ENCODE data around the gene SCAF1. TPM values are rescaled to one million over a fixed set of nuclear protein-coding genes. Genes with fewer than 3 reads are reported as not detected.

Gene SCAF1, protein sequence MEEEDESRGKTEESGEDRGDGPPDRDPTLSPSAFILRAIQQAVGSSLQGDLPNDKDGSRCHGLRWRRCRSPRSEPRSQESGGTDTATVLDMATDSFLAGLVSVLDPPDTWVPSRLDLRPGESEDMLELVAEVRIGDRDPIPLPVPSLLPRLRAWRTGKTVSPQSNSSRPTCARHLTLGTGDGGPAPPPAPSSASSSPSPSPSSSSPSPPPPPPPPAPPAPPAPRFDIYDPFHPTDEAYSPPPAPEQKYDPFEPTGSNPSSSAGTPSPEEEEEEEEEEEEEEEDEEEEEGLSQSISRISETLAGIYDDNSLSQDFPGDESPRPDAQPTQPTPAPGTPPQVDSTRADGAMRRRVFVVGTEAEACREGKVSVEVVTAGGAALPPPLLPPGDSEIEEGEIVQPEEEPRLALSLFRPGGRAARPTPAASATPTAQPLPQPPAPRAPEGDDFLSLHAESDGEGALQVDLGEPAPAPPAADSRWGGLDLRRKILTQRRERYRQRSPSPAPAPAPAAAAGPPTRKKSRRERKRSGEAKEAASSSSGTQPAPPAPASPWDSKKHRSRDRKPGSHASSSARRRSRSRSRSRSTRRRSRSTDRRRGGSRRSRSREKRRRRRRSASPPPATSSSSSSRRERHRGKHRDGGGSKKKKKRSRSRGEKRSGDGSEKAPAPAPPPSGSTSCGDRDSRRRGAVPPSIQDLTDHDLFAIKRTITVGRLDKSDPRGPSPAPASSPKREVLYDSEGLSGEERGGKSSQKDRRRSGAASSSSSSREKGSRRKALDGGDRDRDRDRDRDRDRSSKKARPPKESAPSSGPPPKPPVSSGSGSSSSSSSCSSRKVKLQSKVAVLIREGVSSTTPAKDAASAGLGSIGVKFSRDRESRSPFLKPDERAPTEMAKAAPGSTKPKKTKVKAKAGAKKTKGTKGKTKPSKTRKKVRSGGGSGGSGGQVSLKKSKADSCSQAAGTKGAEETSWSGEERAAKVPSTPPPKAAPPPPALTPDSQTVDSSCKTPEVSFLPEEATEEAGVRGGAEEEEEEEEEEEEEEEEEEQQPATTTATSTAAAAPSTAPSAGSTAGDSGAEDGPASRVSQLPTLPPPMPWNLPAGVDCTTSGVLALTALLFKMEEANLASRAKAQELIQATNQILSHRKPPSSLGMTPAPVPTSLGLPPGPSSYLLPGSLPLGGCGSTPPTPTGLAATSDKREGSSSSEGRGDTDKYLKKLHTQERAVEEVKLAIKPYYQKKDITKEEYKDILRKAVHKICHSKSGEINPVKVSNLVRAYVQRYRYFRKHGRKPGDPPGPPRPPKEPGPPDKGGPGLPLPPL
- 6.2 and 8.2 TPM in 2 replicates for total RNA-seq (2014; rRNA removed; shearing (Covaris generic))
- polyA plus RNA-seq (2015; cell fraction: cytosol; rRNA removed) = 34.1 and 47.7 TPM in 2 replicates
- 20.9 and 32.9 TPM in 2 replicates for polyA plus RNA-seq (2015; cell fraction: nucleus; rRNA removed)

DNA sequence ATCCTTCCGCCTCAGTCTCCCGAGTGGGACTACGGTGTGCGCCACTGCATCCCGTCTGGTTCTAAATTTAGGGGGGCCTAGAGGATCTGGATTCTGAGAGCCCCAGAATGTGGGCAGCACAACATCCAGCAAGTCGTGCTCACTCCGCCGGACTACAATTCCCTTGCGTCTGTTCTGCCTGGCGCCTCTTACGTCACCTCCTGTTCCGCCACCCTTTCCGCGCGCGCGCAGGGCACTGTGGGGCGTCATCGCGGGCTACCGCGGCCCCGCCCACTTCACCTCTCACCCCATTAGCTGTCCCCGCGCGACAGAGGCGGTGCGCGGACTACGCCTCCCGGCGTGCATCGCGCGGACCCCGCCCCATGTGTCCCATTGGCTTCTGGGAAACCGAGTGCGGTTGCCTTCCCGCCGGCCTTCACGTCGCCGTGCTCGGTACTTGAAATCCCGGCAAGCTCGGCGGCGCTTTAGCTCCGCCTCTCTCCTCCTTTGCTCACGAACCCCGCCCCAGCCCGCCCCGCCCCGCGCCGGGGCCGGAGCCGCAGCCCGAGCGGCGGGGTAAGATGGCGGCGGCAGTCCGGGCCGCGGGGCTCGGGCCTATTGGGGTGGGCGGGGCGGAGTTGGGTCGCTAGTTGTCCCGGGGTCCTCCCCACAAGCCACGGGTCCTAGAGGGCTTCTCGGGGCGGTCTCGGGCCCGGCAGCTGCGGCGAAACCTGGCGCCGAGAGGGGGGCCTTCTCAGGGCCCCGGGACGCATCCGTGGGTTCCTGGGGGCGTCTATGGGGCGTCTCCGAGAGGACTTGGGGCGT is at the start of gene SCAF1:
SCAF1 (plus strand) TSS at position 522 of the 804 bp plus-strand sequence. CDS start 2,818 bp downstream, outside the sequence.
- in situ Hi-C loops (cut with HindIII; ENCODE audit: low pct_unique_long_range_greater_than_20kb, low sequenced_read_pairs) = no loop called here
- DNase-seq (ENCODE audit: low read depth, low spot score) = peak; percentile 98

GRCh38 chr19:49592486-49593232 is 49.4 kb upstream of the SCAF1 start:
- in situ Hi-C loops (cut with HindIII; ENCODE audit: low pct_unique_long_range_greater_than_20kb, low sequenced_read_pairs) = no loop called here
- peak; percentile 9 for DNase-seq (ENCODE audit: low read depth, low spot score)

- in situ Hi-C loops (cut with HindIII; ENCODE audit: low pct_unique_long_range_greater_than_20kb, low sequenced_read_pairs) = no loop called here
- DNase-seq (ENCODE audit: low read depth, low spot score) = peak; percentile 94
Observed at GRCh38 chr19:49593233-49594113, 48.5 kb upstream of the SCAF1 start.

- in situ Hi-C loops (cut with HindIII; ENCODE audit: low pct_unique_long_range_greater_than_20kb, low sequenced_read_pairs) = no loop called here
- no peak for DNase-seq (ENCODE audit: low read depth, low spot score)
Observed at GRCh38 chr19:49594157-49594992, 47.6 kb upstream of the SCAF1 start.

GRCh38 chr19:49594993-49595818 is 46.8 kb upstream of the SCAF1 start:
- in situ Hi-C loops (cut with HindIII; ENCODE audit: low pct_unique_long_range_greater_than_20kb, low sequenced_read_pairs) = no loop called here
- DNase-seq (ENCODE audit: low read depth, low spot score) = no peak

DNA sequence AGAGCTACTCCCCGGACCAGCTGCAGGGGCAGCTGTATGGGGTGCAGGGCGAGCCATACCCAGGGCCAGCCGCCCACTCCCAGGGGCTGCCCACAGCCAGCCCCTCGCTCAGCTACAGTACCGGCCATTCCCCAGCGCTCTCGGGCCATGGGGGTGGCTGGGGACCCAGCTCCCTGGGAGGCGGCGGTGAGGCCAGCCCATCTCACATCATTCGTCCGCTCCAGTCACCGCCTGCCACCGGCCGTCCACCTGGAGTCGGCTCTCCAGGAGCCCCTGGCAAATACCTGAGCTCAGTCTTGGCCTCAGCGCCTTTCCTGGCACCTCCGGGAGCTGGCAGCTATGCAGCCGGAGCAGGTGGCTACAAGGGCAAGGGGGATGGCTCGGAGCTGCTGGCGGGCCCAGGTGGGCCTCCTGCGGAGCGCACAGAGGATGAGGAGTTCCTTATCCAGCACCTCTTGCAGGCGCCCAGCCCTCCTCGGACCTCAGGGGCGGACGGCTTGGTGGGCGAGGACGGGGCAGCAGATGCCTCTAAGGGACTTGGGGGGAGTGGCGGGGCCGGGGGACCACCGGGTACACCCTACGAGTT is 46.1 kb upstream of the SCAF1 start:
- no peak for DNase-seq (ENCODE audit: low read depth, low spot score)
- in situ Hi-C loops (cut with HindIII; ENCODE audit: low pct_unique_long_range_greater_than_20kb, low sequenced_read_pairs) = no loop called here

DNA sequence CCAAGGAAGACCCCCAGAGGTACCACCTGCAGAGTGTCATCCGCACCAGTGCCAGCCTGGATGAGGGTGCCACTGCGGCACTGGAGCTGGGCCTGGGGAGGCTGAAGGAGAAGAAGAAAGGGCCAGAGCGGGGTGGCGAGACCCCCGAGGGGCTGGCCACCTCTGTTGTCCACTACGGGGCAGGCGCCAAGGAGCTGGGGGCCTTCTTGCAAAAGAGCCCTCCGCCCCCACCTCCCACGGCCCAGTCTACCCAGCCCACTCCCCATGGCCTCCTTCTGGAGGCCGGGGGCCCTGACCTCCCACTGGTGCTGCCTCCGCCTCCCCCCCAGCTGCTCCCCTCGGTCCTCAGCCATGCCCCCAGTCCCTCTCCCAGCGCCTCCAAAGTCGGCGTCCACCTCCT is 45.6 kb upstream of the SCAF1 start:
- in situ Hi-C loops (cut with HindIII; ENCODE audit: low pct_unique_long_range_greater_than_20kb, low sequenced_read_pairs) = no loop called here
- DNase-seq (ENCODE audit: low read depth, low spot score) = no peak

GRCh38 chr19:49596954-49597702 is 44.9 kb upstream of the SCAF1 start:
- no peak for DNase-seq (ENCODE audit: low read depth, low spot score)
- in situ Hi-C loops (cut with HindIII; ENCODE audit: low pct_unique_long_range_greater_than_20kb, low sequenced_read_pairs) = no loop called here

GRCh38 chr19:49597703-49597974 is 44.4 kb upstream of the SCAF1 start:
- in situ Hi-C loops (cut with HindIII; ENCODE audit: low pct_unique_long_range_greater_than_20kb, low sequenced_read_pairs) = no loop called here
- DNase-seq (ENCODE audit: low read depth, low spot score) = no peak

DNA sequence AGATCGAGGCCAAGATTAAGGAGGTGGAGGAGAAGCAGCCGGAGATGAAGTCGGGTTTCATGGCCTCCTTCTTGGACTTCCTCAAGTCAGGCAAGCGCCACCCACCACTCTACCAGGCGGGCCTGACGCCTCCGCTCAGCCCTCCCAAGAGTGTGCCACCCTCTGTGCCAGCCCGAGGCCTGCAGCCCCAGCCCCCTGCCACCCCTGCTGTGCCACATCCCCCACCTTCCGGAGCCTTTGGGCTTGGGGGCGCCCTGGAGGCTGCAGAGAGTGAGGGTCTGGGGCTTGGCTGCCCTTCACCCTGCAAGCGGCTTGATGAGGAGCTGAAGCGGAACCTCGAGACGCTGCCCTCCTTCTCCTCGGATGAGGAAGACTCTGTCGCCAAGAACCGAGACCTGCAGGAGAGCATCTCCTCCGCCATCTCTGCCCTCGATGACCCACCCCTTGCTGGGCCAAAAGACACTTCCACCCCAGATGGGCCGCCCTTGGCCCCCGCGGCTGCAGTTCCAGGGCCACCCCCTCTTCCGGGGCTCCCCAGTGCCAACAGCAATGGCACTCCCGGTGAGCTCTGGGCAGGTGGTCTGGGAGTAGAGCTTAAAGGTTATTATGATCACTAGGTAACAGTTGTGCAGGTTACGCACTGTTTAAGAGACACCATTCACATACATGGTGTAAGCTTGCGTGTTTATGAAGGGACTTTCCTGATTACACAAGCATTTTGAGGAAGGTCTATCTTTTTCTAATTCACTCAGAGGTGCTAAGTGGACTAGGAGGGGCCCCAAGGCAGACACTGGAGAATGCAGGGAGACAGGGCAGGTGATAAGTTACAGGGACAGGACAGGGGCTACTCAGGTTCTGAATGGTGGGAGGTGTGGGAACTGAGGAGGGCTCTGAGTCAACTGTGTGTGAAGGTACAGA is 42.4 kb upstream of the SCAF1 start:
- no peak for DNase-seq (ENCODE audit: low read depth, low spot score)
- in situ Hi-C loops (cut with HindIII; ENCODE audit: low pct_unique_long_range_greater_than_20kb, low sequenced_read_pairs) = no loop called here

DNA sequence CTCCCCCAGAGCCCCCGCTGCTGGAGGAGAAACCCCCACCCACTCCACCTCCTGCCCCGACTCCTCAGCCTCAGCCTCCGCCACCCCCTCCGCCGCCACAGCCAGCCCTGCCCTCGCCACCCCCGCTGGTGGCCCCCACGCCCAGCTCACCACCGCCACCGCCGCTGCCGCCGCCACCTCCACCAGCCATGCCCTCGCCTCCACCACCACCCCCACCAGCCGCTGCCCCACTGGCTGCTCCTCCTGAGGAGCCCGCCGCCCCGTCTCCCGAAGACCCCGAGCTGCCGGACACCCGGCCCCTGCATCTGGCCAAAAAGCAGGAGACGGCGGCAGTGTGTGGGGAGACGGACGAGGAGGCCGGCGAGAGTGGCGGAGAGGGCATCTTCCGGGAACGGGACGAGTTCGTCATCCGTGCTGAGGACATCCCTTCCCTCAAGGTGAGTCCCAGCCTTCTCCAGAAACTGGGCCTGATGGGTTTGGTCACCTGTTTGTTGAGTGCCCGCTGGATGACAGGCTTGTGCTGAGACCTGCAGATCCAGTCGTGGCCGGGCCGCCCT is 40.4 kb upstream of the SCAF1 start:
- no peak for DNase-seq (ENCODE audit: low read depth, low spot score)
- in situ Hi-C loops (cut with HindIII; ENCODE audit: low pct_unique_long_range_greater_than_20kb, low sequenced_read_pairs) = no loop called here

DNA sequence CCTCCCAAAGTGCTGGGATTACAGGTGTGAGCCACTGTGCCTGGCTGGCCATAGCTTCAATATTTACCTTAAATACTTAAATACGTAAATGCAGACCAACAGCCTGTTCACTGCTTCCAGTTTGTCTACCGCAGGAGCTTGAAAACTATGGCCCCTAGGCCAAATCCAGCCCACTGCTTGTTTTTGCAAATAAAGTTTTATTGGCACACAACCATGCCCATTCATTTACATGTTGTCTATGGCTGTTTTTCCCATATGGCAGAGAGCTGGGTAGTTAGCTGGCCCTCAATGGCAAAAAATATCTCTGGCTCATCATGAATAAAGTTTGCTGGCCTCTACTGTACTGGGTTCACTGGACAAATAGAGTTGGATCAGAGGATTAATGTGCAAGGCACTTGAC is 39.2 kb upstream of the SCAF1 start:
- in situ Hi-C loops (cut with HindIII; ENCODE audit: low pct_unique_long_range_greater_than_20kb, low sequenced_read_pairs) = no loop called here
- no peak for DNase-seq (ENCODE audit: low read depth, low spot score)

Measured in SK-MEL-5 (cell line).